PFSK-1 (cell line): ENCODE measurements around the gene CYP2D6.

Source experiments
- FOXP2 ChIP-seq: optimal IDR thresholded peaks from 2 replicates; pipeline ENCODE3; 2011; ENCODE audit warnings: borderline replicate concordance, control low read depth, inconsistent platforms; ENCODE audit not compliant: insufficient read depth; ENCODE audit errors: extremely low read length, extremely low read depth
- POLR2AphosphoS5 ChIP-seq: IDR thresholded peaks from 2 replicates; pipeline ENCODE4 v1.6.1; 2012; ENCODE audit warnings: low read depth, mild to moderate bottlenecking, control low read depth, low read length, moderate library complexity
- SIN3A ChIP-seq: IDR thresholded peaks from 2 replicates; pipeline ENCODE4 v1.6.1; 2012; ENCODE audit warnings: mild to moderate bottlenecking, low read length, moderate library complexity, borderline replicate concordance; ENCODE audit not compliant: insufficient read depth
- TAF1 ChIP-seq: IDR thresholded peaks from 2 replicates; pipeline ENCODE4 v1.6.1; 2012; ENCODE audit warnings: low read length, control low read depth, borderline replicate concordance; ENCODE audit not compliant: insufficient read depth
- TF ChIP-seq, protein P1 (sequence below), 2 experiments: IDR thresholded peaks; 2 replicates each; pipeline versions ENCODE4 v1.6.1 to v1.8.0; 2011 to 2012; ENCODE audit warnings: low read depth in 2 of 2, low read length in 2 of 2, control low read depth in 1 of 2, inconsistent platforms in 1 of 2, mild to moderate bottlenecking in 1 of 2, moderate library complexity in 1 of 2; ENCODE audit not compliant: insufficient read depth in 1 of 2

DNA sequence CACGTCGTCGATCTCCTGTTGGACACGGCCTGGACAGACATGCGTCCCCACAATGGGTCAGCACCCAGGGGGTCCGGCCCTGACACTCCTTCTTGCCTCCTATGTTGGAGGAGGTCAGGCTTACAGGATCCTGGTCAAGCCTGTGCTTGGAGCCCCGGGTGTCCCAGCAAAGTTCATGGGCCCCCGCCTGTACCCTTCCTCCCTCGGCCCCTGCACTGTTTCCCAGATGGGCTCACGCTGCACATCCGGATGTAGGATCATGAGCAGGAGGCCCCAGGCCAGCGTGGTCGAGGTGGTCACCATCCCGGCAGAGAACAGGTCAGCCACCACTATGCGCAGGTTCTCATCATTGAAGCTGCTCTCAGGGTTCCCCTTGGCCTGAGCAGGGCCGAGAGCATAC lies 3.0 kb downstream of the CYP2D6 start:
- TF ChIP-seq, protein P1, sequence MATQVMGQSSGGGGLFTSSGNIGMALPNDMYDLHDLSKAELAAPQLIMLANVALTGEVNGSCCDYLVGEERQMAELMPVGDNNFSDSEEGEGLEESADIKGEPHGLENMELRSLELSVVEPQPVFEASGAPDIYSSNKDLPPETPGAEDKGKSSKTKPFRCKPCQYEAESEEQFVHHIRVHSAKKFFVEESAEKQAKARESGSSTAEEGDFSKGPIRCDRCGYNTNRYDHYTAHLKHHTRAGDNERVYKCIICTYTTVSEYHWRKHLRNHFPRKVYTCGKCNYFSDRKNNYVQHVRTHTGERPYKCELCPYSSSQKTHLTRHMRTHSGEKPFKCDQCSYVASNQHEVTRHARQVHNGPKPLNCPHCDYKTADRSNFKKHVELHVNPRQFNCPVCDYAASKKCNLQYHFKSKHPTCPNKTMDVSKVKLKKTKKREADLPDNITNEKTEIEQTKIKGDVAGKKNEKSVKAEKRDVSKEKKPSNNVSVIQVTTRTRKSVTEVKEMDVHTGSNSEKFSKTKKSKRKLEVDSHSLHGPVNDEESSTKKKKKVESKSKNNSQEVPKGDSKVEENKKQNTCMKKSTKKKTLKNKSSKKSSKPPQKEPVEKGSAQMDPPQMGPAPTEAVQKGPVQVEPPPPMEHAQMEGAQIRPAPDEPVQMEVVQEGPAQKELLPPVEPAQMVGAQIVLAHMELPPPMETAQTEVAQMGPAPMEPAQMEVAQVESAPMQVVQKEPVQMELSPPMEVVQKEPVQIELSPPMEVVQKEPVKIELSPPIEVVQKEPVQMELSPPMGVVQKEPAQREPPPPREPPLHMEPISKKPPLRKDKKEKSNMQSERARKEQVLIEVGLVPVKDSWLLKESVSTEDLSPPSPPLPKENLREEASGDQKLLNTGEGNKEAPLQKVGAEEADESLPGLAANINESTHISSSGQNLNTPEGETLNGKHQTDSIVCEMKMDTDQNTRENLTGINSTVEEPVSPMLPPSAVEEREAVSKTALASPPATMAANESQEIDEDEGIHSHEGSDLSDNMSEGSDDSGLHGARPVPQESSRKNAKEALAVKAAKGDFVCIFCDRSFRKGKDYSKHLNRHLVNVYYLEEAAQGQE (IDR thresholded peaks at IDR 0.05; ENCODE audit: insufficient read depth in 1 of 2, low read depth in 2 of 2, low read length in 2 of 2) = no peak
- no peak for TF ChIP-seq SIN3A
- no peak for TF ChIP-seq POLR2AphosphoS5
- no peak for TF ChIP-seq TAF1
- no peak for TF ChIP-seq FOXP2
